SH-SY5Y (cell line): ENCODE results near the gene SDC3.

Experiments used
- GATA2 ChIP-seq: IDR thresholded peaks from 2 replicates; pipeline ENCODE4 v1.6.1; 2011; ENCODE audit warnings: mild to moderate bottlenecking, low read depth, low read length
- GATA3 ChIP-seq: IDR thresholded peaks from 2 replicates; pipeline ENCODE4 v1.6.1; 2011; ENCODE audit warnings: low read depth, mild to moderate bottlenecking, low read length, moderate library complexity

DNA sequence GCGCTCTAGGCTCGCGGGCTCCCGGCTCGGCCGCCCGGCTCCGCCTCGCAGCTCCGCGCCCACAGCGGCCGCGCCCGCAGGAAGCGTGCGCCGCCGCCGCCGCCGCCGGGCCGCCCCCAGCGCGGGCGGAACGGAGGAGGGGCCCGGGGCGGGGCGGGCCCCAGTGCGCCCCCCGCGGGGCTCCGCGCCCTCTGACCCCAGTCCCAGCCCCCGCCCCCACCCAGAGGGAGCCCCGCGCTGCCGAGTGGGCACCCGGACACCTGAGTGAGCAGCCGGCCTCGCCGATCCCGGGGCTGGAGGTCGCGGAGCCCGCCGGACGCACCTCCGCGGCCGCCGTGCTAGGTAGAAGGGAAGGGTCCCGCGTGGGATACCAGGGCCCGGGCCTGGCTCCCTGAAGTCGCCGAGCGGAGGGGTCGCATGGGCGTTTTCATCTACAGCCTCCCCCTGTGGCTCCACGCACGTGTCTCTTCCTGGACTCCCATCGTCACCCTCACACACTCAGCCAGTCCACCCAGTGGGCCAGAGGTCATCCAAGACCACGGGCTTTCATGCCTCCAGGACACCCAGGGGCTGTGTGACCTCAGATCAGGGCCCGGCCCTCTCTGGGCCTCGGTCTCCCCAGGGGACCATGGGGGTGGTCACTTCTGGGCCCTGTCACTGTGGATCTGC lies at the start of gene SDC3:
- no peak for TF ChIP-seq GATA2
- TF ChIP-seq GATA3, result no peak
